ENCODE measurements around the gene GBX1. TPM values are rescaled to one million over a fixed set of nuclear protein-coding genes. Genes with fewer than 3 reads are reported as not detected.

The GBX1 gene
- total RNA-seq, 2 experiments from 2014 or later = not detected

DNA sequence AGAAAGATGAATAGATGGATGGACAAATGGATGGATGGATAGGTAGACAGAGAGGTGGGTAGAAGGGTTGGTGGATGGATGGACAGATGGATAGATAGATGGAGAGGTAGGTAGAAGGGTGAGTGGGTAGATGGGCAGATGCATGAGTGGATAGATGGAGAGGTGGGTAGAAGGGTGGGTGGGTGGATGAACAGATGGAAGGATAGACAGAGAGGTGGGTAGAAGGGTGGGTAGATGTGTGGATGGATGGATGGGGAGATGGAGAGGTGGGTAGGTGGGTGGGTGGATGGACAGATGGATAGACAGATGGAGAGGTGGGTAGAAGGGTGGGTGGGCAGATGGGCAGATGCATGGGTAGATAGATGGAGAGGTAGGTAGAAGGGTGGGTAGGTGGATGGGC lies 30.4 kb upstream of the GBX1 start:
- Histone ChIP-seq H3K4me1 (ENCODE audit: insufficient read depth, low read length, poor library complexity, severe bottlenecking) (no peaks in the 10 kb centered on the region), H2AFZ (ENCODE audit: low read length) (no peak overlapping the region), H3K4me2 (ENCODE audit: low read length) (no peak overlapping the region), H3K9me3 (ENCODE audit: low read length) (no peaks in the 10 kb centered on the region), H4K20me1 (ENCODE audit: insufficient read depth, low read length) (no peaks in the 10 kb centered on the region), H3K9me2 (ENCODE audit: insufficient read depth, low read length) (no peaks in the 10 kb centered on the region), H3K36me3 (ENCODE audit: insufficient read depth, low read length) (no peaks in the 10 kb centered on the region), H3K79me2 (ENCODE audit: insufficient read depth, low read depth, low read length) (no peaks in the 10 kb centered on the region), H3K4me3 (ENCODE audit: low read depth, low read length, poor library complexity, severe bottlenecking) (no peak overlapping the region), H3K27ac (ENCODE audit: low read depth, low read length, poor library complexity, severe bottlenecking) (no peak overlapping the region)
- BruUV-seq (replicated peaks) = no TSS peak
- CTCF ChIA-PET (ENCODE audit: unreplicated experiment) = no interaction called here
- DNase-seq (ENCODE audit: low spot score) = no peak
- TF ChIP-seq, protein P1, sequence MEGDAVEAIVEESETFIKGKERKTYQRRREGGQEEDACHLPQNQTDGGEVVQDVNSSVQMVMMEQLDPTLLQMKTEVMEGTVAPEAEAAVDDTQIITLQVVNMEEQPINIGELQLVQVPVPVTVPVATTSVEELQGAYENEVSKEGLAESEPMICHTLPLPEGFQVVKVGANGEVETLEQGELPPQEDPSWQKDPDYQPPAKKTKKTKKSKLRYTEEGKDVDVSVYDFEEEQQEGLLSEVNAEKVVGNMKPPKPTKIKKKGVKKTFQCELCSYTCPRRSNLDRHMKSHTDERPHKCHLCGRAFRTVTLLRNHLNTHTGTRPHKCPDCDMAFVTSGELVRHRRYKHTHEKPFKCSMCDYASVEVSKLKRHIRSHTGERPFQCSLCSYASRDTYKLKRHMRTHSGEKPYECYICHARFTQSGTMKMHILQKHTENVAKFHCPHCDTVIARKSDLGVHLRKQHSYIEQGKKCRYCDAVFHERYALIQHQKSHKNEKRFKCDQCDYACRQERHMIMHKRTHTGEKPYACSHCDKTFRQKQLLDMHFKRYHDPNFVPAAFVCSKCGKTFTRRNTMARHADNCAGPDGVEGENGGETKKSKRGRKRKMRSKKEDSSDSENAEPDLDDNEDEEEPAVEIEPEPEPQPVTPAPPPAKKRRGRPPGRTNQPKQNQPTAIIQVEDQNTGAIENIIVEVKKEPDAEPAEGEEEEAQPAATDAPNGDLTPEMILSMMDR (conservative IDR thresholded peaks at IDR 0.05; ENCODE audit: low read length) = no peak
- no peak for TF ChIP-seq EZH2phosphoT487 (IDR thresholded peaks at IDR 0.05; ENCODE audit: borderline replicate concordance, low read depth, low read length)
- intact Hi-C loops (cut with micrococcal nuclease; ENCODE audit: unreplicated experiment) = no loop called here
- POLR2A ChIA-PET = no interaction called here

DNA sequence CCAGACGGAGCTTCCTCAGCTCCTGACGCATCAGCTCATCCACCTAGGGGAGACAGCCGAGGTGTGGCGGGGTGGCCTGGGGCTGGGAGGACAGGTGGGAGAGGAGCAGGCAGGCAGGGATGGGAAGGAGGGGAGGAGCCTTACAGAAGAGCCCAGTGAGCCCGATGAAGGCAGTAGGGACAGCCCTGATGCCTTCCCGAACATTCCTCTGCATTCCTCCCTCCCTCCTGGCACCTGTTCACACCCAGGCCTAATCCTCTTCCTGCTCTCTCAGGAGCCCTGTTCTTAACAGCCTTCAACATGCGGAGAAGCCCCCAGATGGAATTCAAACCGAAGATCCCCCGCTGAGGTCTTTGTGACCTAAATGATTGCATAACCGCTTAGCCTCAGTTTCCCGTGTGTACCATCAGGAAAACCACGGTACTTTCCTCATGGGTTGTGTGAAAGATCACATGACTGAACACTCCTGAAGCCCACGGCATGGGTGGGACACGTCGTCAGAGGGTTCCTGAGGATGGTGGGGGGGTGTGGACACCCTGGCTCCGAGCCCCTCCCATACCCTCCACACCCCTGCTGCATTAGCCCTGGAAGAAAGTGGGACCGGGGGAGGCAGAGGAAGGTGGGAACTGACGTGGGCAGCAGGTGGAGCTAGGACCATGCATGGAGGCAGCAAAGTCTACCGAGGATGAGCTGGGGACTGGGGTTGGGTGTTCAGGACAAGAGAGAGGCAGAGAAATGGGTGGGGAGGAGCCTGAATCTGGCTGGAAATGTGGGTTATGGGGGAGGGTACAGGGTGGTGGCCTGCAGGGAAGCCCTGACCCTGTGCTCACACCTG lies 28.3 kb upstream of the GBX1 start:
- no peak overlapping the region for H2AFZ ChIP-seq (ENCODE audit: low read length)
- no peaks in the 10 kb centered on the region for H3K36me3 ChIP-seq (ENCODE audit: insufficient read depth, low read length)
- no peaks in the 10 kb centered on the region for H3K9me2 ChIP-seq (ENCODE audit: insufficient read depth, low read length)
- H3K27ac ChIP-seq (ENCODE audit: low read depth, low read length, poor library complexity, severe bottlenecking) = no peak overlapping the region
- DNase-seq (ENCODE audit: low spot score) = no peak
- H3K9me3 ChIP-seq (ENCODE audit: low read length) = no peaks in the 10 kb centered on the region
- no peaks in the 10 kb centered on the region for H3K79me2 ChIP-seq (ENCODE audit: insufficient read depth, low read depth, low read length)
- POLR2A ChIA-PET = no interaction called here
- CTCF ChIA-PET (ENCODE audit: unreplicated experiment) = no interaction called here
- no peaks in the 10 kb centered on the region for H3K4me1 ChIP-seq (ENCODE audit: insufficient read depth, low read length, poor library complexity, severe bottlenecking)
- H3K4me2 ChIP-seq (ENCODE audit: low read length) = no peak overlapping the region
- TF ChIP-seq, protein P1 (conservative IDR thresholded peaks at IDR 0.05; ENCODE audit: low read length) = no peak
- TF ChIP-seq EZH2phosphoT487 (IDR thresholded peaks at IDR 0.05; ENCODE audit: borderline replicate concordance, low read depth, low read length) = no peak
- intact Hi-C loops (cut with micrococcal nuclease; ENCODE audit: unreplicated experiment) = no loop called here
- no peak overlapping the region for H3K4me3 ChIP-seq (ENCODE audit: low read depth, low read length, poor library complexity, severe bottlenecking)
- H4K20me1 ChIP-seq (ENCODE audit: insufficient read depth, low read length) = no peaks in the 10 kb centered on the region
- no TSS peak for BruUV-seq (replicated peaks)

DNA sequence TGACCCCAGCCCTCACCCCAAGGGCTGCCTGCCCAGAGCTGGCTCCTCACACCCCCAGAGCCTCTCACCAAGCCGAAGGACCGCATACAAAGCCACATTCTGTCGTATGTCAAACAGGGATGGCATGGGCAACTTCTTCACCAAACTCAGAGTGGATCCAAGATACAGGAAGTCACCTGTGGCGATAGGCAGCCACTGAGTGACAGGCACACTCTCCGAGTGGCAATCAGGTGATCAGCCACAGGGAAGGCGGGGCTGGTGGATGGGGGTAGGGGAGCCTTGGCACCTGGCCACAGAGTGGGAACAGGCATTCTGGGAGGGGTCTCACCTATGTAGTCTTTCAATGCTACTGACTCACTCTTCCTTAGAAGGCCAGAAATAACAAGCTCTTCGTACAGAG lies 26.7 kb upstream of the GBX1 start:
- Histone ChIP-seq H3K4me1 (ENCODE audit: insufficient read depth, low read length, poor library complexity, severe bottlenecking) (no peaks in the 10 kb centered on the region), H3K9me2 (ENCODE audit: insufficient read depth, low read length) (no peaks in the 10 kb centered on the region), H3K79me2 (ENCODE audit: insufficient read depth, low read depth, low read length) (no peaks in the 10 kb centered on the region), H3K4me3 (ENCODE audit: low read depth, low read length, poor library complexity, severe bottlenecking) (no peak overlapping the region), H4K20me1 (ENCODE audit: insufficient read depth, low read length) (no peaks in the 10 kb centered on the region), H3K4me2 (ENCODE audit: low read length) (no peak overlapping the region), H3K27ac (ENCODE audit: low read depth, low read length, poor library complexity, severe bottlenecking) (no peak overlapping the region), H3K9me3 (ENCODE audit: low read length) (no peaks in the 10 kb centered on the region), H3K36me3 (ENCODE audit: insufficient read depth, low read length) (no peaks in the 10 kb centered on the region), H2AFZ (ENCODE audit: low read length) (no peak overlapping the region)
- POLR2A ChIA-PET = interaction anchor here (0.6 to 1.0 kb wide), 2 partner anchors 35 to 1193 kb away, joined by 3 to 4 read pairs; no protein-coding TSS in a partner anchor
- intact Hi-C loops (cut with micrococcal nuclease; ENCODE audit: unreplicated experiment) = no loop called here
- no TSS peak for BruUV-seq (replicated peaks)
- no peak for DNase-seq (ENCODE audit: low spot score)
- CTCF ChIA-PET (ENCODE audit: unreplicated experiment) = no interaction called here
- TF ChIP-seq EZH2phosphoT487 (IDR thresholded peaks at IDR 0.05; ENCODE audit: borderline replicate concordance, low read depth, low read length) = no peak
- TF ChIP-seq, protein P1 (conservative IDR thresholded peaks at IDR 0.05; ENCODE audit: low read length) = no peak

All from OCI-LY7 (cell line).